H1 (cell line): Measurements from ENCODE around the gene MARK3. TPM values are rescaled to one million over a fixed set of nuclear protein-coding genes. Genes with fewer than 3 reads are reported as not detected.

Source experiments
- CTCF ChIA-PET: fragments of 300-600 bp; sonication (Branson Sonifier 250); formaldehyde crosslinking; loops from one replicate; lab custom pipeline; 2021; ENCODE audit not compliant: partially characterized antibody; lab: Charles Lee
- POLR2A ChIA-PET: fragments of 300-600 bp; sonication (Branson Sonifier 250); formaldehyde crosslinking; loops from one replicate; lab custom pipeline; 2021; ENCODE audit warnings: inconsistent platforms; ENCODE audit not compliant: partially characterized antibody; lab: Charles Lee
- DNase-seq, 2 experiments: peaks; one replicate each; pipeline versions ENCODE4 v3.0.0 to v3.0.0-alpha.2; 2010 to 2022; ENCODE audit warnings: low spot score in 2 of 2, low read depth in 1 of 2, mixed read lengths in 1 of 2
- FAIRE-seq: peaks from 2 replicates; lab custom pipeline; 2011; peaks lifted over from hg19 to GRCh38; lab: Jason Lieb, UNC
- H2AFZ ChIP-seq: 2 replicates; pipeline ENCODE4 v1.8.1; 2012; ENCODE audit warnings: low read length, inconsistent platforms
- H2AK5ac ChIP-seq: 2 replicates; pipeline ENCODE4 v1.6.1; 2013; ENCODE audit warnings: low read depth, low read length
- H2BK120ac ChIP-seq: replicated peaks from 2 replicates; pipeline ENCODE3; 2013; ENCODE audit warnings: low read depth, low read length, inconsistent platforms
- H2BK12ac ChIP-seq: 2 replicates; pipeline ENCODE4 v1.6.1; 2013; ENCODE audit warnings: low read depth, low read length
- H2BK15ac ChIP-seq: 2 replicates; pipeline ENCODE4 v1.6.1; 2013; ENCODE audit warnings: low read length
- H2BK20ac ChIP-seq: 2 replicates; pipeline ENCODE4 v1.6.1; 2013; ENCODE audit warnings: low read length
- H2BK5ac ChIP-seq: 2 replicates; pipeline ENCODE4 v1.6.1; 2013; ENCODE audit warnings: low read depth, low read length
- H3K14ac ChIP-seq: 2 replicates; pipeline ENCODE4 v1.6.1; 2013; ENCODE audit warnings: inconsistent platforms; ENCODE audit not compliant: insufficient read length
- H3K18ac ChIP-seq: 2 replicates; pipeline ENCODE4 v1.6.1; 2013; ENCODE audit warnings: low read length; ENCODE audit errors: extremely low read depth
- H3K23ac ChIP-seq: 2 replicates; pipeline ENCODE4 v1.6.1; 2013; ENCODE audit warnings: inconsistent platforms; ENCODE audit not compliant: insufficient read length
- H3K23me2 ChIP-seq: 2 replicates; pipeline ENCODE4 v1.6.1; 2013; ENCODE audit warnings: low read depth, low read length
- H3K27ac ChIP-seq: 2 replicates; pipeline ENCODE4 v1.6.1; 2011; ENCODE audit warnings: low read depth, low read length, inconsistent platforms
- H3K27me3 ChIP-seq, 4 experiments: replicated peaks in 1 of 4; 1 replicate in 1 of 4; 2 replicates in 3 of 4; pipeline versions ENCODE4 v1.6.1 to v1.8.1; 2011 to 2013; ENCODE audit warnings: low read length in 3 of 4, mild to moderate bottlenecking in 3 of 4, inconsistent platforms in 2 of 4, mixed read lengths in 2 of 4, moderate library complexity in 1 of 4; ENCODE audit not compliant: control insufficient read depth in 3 of 4, insufficient read depth in 3 of 4; ENCODE audit errors: extremely low read depth in 1 of 4
- H3K36me3 ChIP-seq, 4 experiments: 2 replicates each; pipeline versions ENCODE4 v1.6.1 to v1.8.1; 2011 to 2013; ENCODE audit warnings: mild to moderate bottlenecking in 4 of 4, low read length in 3 of 4, moderate library complexity in 2 of 4, control low read depth in 1 of 4, inconsistent platforms in 1 of 4; ENCODE audit not compliant: insufficient read depth in 4 of 4, control insufficient read depth in 2 of 4
- H3K4ac ChIP-seq: replicated peaks from 2 replicates; pipeline ENCODE3; 2013; ENCODE audit warnings: low read length, low read depth, mixed read lengths, inconsistent platforms; ENCODE audit not compliant: insufficient read length
- H3K4me1 ChIP-seq, 4 experiments: replicated peaks in 1 of 4; 1 replicate in 1 of 4; 2 replicates in 3 of 4; pipeline versions ENCODE4 v1.6.1 to v1.8.1; 2011 to 2013; ENCODE audit warnings: low read length in 3 of 4, inconsistent platforms in 2 of 4, mixed read lengths in 1 of 4; ENCODE audit not compliant: insufficient read depth in 4 of 4, control insufficient read depth in 3 of 4
- H3K4me2 ChIP-seq, 2 experiments: 2 replicates each; pipeline versions ENCODE4 v1.6.1 to v1.8.1; 2011 to 2013; ENCODE audit warnings: low read depth in 2 of 2, low read length in 2 of 2, control low read depth in 1 of 2, inconsistent platforms in 1 of 2, mild to moderate bottlenecking in 1 of 2; ENCODE audit not compliant: insufficient read depth in 1 of 2
- H3K4me3 ChIP-seq, 4 experiments: fragments of 200-600, 300-600 bp in 1 of 4; sonication (generic), shearing (Covaris generic), sonication (Bioruptor Twin) in 1 of 4; 2 replicates each; pipeline versions ENCODE4 v1.5.1 to v1.8.1; 2011 to 2016; ENCODE audit warnings: low read length in 4 of 4, low read depth in 3 of 4, control low read depth in 2 of 4, inconsistent platforms in 2 of 4, mild to moderate bottlenecking in 2 of 4, mixed read lengths in 1 of 4, moderate library complexity in 1 of 4; ENCODE audit not compliant: insufficient read depth in 2 of 4; ENCODE audit errors: extremely low read depth in 1 of 4
- H3K56ac ChIP-seq: replicated peaks from 2 replicates; pipeline ENCODE3; 2013; ENCODE audit warnings: low read depth, mild to moderate bottlenecking, mixed read lengths, low read length, inconsistent platforms; ENCODE audit not compliant: insufficient read length
- H3K79me1 ChIP-seq: 2 replicates; pipeline ENCODE4 v1.6.1; 2013; ENCODE audit warnings: low read depth, low read length, control low read depth
- H3K79me2 ChIP-seq, 2 experiments: 2 replicates each; pipeline versions ENCODE4 v1.6.1 to v1.8.1; 2012 to 2013; ENCODE audit warnings: low read length in 2 of 2, mild to moderate bottlenecking in 2 of 2, inconsistent platforms in 1 of 2; ENCODE audit not compliant: insufficient read depth in 2 of 2, control insufficient read depth in 1 of 2
- H3K9ac ChIP-seq, 4 experiments: replicated peaks in 1 of 4; 1 replicate in 1 of 4; 2 replicates in 3 of 4; pipeline versions ENCODE4 v1.6.1 to v1.8.1; 2011 to 2013; ENCODE audit warnings: low read depth in 3 of 4, low read length in 3 of 4, control low read depth in 2 of 4, mild to moderate bottlenecking in 2 of 4, moderate library complexity in 2 of 4, inconsistent platforms in 1 of 4; ENCODE audit errors: extremely low read depth in 1 of 4
- H3K9me3 ChIP-seq, 2 experiments: 2 replicates each; pipeline versions ENCODE4 v1.6.1 to v1.8.1; 2012 to 2013; ENCODE audit warnings: mild to moderate bottlenecking in 2 of 2, moderate library complexity in 2 of 2, control low read depth in 1 of 2, inconsistent platforms in 1 of 2, low read depth in 1 of 2, low read length in 1 of 2, mixed read lengths in 1 of 2; ENCODE audit not compliant: insufficient read depth in 2 of 2
- H4K20me1 ChIP-seq, 2 experiments: replicated peaks in 1 of 2; 2 replicates each; pipeline versions ENCODE3 to v1.8.1; 2011 to 2013; ENCODE audit warnings: inconsistent platforms in 2 of 2, low read length in 2 of 2, mild to moderate bottlenecking in 1 of 2; ENCODE audit not compliant: insufficient read depth in 2 of 2, control insufficient read depth in 1 of 2
- H4K5ac ChIP-seq: 2 replicates; pipeline ENCODE4 v1.6.1; 2013; ENCODE audit warnings: low read length, low read depth, mixed read lengths, inconsistent platforms; ENCODE audit not compliant: insufficient read length
- H4K8ac ChIP-seq: 2 replicates; pipeline ENCODE4 v1.8.0; 2013; ENCODE audit warnings: mild to moderate bottlenecking, moderate library complexity, low read length, inconsistent platforms; ENCODE audit not compliant: insufficient read depth; ENCODE audit errors: extremely low read depth
- H4K91ac ChIP-seq: replicated peaks from 2 replicates; pipeline ENCODE3; 2013; ENCODE audit warnings: low read length, mixed read lengths, inconsistent platforms; ENCODE audit not compliant: insufficient read length
- ASH2L ChIP-seq: fragments of 200-600, 300-600 bp; sonication (generic); IDR thresholded peaks from one replicate; pipeline ENCODE4 v1.7.1; 2017; ENCODE audit warnings: low read length
- BACH1 ChIP-seq: IDR thresholded peaks from 2 replicates; pipeline ENCODE4 v1.6.1; 2012; ENCODE audit warnings: low read length, improper control_type of control experiment
- CBX8 ChIP-seq: fragments of 300-800, 300-1000 bp; sonication (generic); IDR thresholded peaks from 2 replicates; pipeline ENCODE4 v1.7.1; 2016; ENCODE audit warnings: low read depth, low read length, borderline replicate concordance
- CEBPB ChIP-seq: IDR thresholded peaks from 2 replicates; pipeline ENCODE4 v1.6.1; 2012; ENCODE audit warnings: low read depth, low read length
- JUND ChIP-seq: IDR thresholded peaks from 2 replicates; pipeline ENCODE4 v1.6.1; 2011; ENCODE audit warnings: mild to moderate bottlenecking, improper control_type of control experiment, low read length
- NANOG ChIP-seq: IDR thresholded peaks from 2 replicates; pipeline ENCODE4 v1.6.1; 2011; ENCODE audit warnings: low read length, low read depth, mild to moderate bottlenecking, inconsistent platforms; ENCODE audit not compliant: insufficient read depth, poor library complexity, severe bottlenecking
- POLR2AphosphoS5 ChIP-seq: IDR thresholded peaks from 2 replicates; pipeline ENCODE4 v1.6.1; 2011; ENCODE audit warnings: low read depth, low read length
- RXRA ChIP-seq: IDR thresholded peaks from 2 replicates; pipeline ENCODE4 v1.6.1; 2011; ENCODE audit warnings: low read depth, mild to moderate bottlenecking, low read length, moderate library complexity; ENCODE audit not compliant: insufficient read depth
- SP1 ChIP-seq: IDR thresholded peaks from 2 replicates; pipeline ENCODE4 v1.6.1; 2011; ENCODE audit warnings: low read depth, low read length
- SUZ12 ChIP-seq: fragments of 200-600 bp; sonication (generic); IDR thresholded peaks from 2 replicates; pipeline ENCODE4 v1.6.1; 2012; ENCODE audit warnings: mild to moderate bottlenecking, inconsistent platforms, low read length, moderate library complexity, mixed read lengths
- TAF7 ChIP-seq: optimal IDR thresholded peaks from 2 replicates; pipeline ENCODE3; 2011; ENCODE audit warnings: low read depth, mild to moderate bottlenecking, inconsistent platforms, low read length, moderate library complexity, borderline replicate concordance
- WGBS, 2 experiments: shearing (Covaris generic) in 1 of 2; methylation state at CpG; one replicate each; pipeline versions ENCODE4 v1.1.6 to v1.1.7; 2013 to 2015; ENCODE audit warnings: low lambda C conversion rate in 2 of 2, mixed read lengths in 2 of 2, inconsistent platforms in 1 of 2, low coverage in 1 of 2, missing lambda C conversion rate in 1 of 2; ENCODE audit not compliant: insufficient replicate concordance in 2 of 2, insufficient coverage in 1 of 2, insufficient read length in 1 of 2; ENCODE audit errors: extremely low coverage in 1 of 2, missing lambda C conversion rate in 1 of 2; 5-methylcytosine and 5-hydroxymethylcytosine counted together
- polyA plus RNA-seq, 7 experiments: library from polyadenylated mRNA; depleted of rRNA in 3 of 7; stranded (reverse) in 5 of 7; unstranded in 2 of 7; fragments of >200 nt in 5 of 7; fragments of 200-250 nt in 2 of 7; gene quantifications; 1 replicate in 5 of 7; 2 replicates in 1 of 7; 4 replicates in 1 of 7; pipeline versions ENCODE4 v1.2.1 to v1.2.3, GENCODE V29; 2011 to 2013; ENCODE audit warnings: missing spikeins in 2 of 7, mixed read lengths in 2 of 7
- total RNA-seq: library from RNA; stranded (reverse); fragmentation: NEBNext Ultra II Directional; extraction: Animal tissue kit (Norgen Biotek cat#: 25700); gene quantifications from 2 replicates; pipeline ENCODE4 v1.2.1, GENCODE V29; 2021

Gene MARK3
- total and polyA plus RNA-seq, 2 of the 8 experiments (the other 6 are each of a cell fraction or from before 2014, with no cell fraction given), result 39.4 to 76.9 TPM

DNA sequence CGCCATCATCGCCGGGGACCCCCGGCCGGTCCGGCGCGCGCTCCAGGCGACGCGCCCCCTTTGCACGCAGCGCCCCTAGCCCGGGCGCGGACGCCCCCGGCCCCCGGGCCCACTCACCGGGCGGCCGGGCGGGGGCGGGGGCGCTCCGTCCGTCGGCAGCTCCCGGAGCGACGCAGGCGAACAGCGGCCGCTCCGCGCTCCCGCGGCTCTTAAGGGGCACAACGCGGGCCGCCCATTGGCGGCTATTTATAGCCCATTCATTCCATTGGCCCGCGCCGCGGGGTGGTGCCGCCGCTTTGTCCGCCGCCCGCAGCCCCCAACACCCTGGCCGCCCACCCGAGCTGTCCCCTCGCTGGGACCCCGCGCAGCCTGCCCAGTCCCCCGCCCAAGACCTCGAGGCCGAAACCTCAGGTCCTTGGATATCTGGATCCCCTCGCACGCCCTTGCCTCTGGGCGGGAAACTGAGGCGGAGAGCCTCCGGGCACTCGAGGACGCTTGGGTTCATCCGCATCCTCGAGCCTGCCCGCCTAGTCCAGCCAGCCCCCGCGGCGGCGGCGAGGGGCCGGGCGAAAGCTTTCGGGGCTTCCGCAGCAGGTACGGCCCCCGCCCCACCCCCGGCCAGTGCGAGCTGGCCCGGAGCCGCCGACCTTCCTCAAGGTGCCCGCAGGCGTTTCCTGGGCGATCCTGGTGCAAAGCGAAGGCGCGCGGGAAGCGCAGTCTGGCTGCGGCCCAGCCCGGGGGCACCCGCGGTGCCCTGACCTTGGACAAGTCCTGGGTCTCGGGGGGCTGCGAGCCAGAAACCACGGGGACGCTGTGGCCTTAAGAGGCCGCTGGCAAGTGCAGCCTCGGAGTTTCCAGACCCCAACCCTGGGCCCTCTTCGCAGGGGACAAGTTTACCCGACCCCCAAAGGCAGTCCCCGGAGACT is 137.7 kb downstream of the MARK3 start, which contains the start of gene CKB:
TSS of gene CKB (minus strand) at position 182 of the 926 bp plus-strand sequence. CDS start 337 bp downstream, outside the sequence.
- Histone ChIP-seq H2BK20ac (no peak within 1 kb of the TSS), H2BK15ac (peak within 1 kb of the TSS; percentile 92; the same call in 1 of the 2 replicates), H3K79me1 (no peaks in the 10 kb centered on the region; the same call in 1 of the 2 replicates), H3K9me3 (no peaks in the 10 kb centered on the region), H3K4me3 (peak within 1 kb of the TSS; percentile 79 to 96 (median 84)), H4K91ac (peak within 1 kb of the TSS; percentile 97), H3K14ac (peak within 1 kb of the TSS; percentile 82), H2AK5ac (no peak within 1 kb of the TSS; the same call in 1 of the 2 replicates), H3K4ac (peak within 1 kb of the TSS; percentile 84), H3K18ac (peak within 1 kb of the TSS; percentile 96), H3K23ac (no peak within 1 kb of the TSS), H3K36me3 (peaks cover 8 to 23% (median 17%) of the 10 kb centered on the region in 4 experiments; a peak in 7 of 8 replicates), H4K8ac (peak within 1 kb of the TSS; percentile 93), H2BK120ac (peak within 1 kb of the TSS; percentile 31), H3K4me1 (peaks cover 0 to 26% (median 17%) of the 10 kb centered on the region in 4 experiments; a peak in 6 of 7 replicates), H3K27ac (peak within 1 kb of the TSS; percentile 80), H4K5ac (peak within 1 kb of the TSS; percentile 82), H3K56ac (peak within 1 kb of the TSS; percentile 89), H2AFZ (no peak within 1 kb of the TSS), H2BK5ac (peak within 1 kb of the TSS; percentile 93), H2BK12ac (peak within 1 kb of the TSS; percentile 60; the same call in 1 of the 2 replicates), H3K27me3 (peaks cover 3 to 23% (median 13%) of the 10 kb centered on the region in 4 experiments), H3K23me2 (peaks cover 14% of the 10 kb centered on the region; the same call in 1 of the 2 replicates), H3K9ac (peak within 1 kb of the TSS; percentile 81 to 92 (median 88); a peak in 6 of 7 replicates), H3K4me2 (peak within 1 kb of the TSS; percentile 73 to 80), H3K79me2 (peaks cover 0 to 2% of the 10 kb centered on the region in 2 experiments; a peak in 1 of 4 replicates), H4K20me1 (peaks cover 10 to 20% of the 10 kb centered on the region in 2 experiments)
- FAIRE-seq, result no peak
- ChIA-PET POLR2A (interaction anchor here (0.6 to 12.6 kb wide), 21 partner anchors 12 to 465 kb away, joined by 3 to 844 read pairs (median 4); partner anchors contain the start of genes BAG5, COA8, EIF5 and TRMT61A), CTCF (interaction anchor here (0.6 to 31.3 kb wide), 3 partner anchors 18 to 153 kb away, joined by 3 to 921 read pairs (median 3); partner anchors contain the start of gene TRMT61A)
- 3% methylated on average over 54 of the region's 107 CpGs; no CpG with 5 or more reads in 1 of the 2 experiments for WGBS, 2 experiments
- peak in 1 of 2 experiments; percentile 90 for DNase-seq
- TF ChIP-seq CBX8 (no peak), POLR2AphosphoS5 (peak; percentile 12), NANOG (no peak), BACH1 (no peak), SUZ12 (no peak), JUND (no peak), TAF7 (peak; percentile 95), SP1 (no peak), CEBPB (no peak), ASH2L (peak; percentile 59), RXRA (no peak)
